ENCODE measurements around the gene BRMS1L. TPM values are rescaled to one million over a fixed set of nuclear protein-coding genes. Genes with fewer than 3 reads are reported as not detected.
"Not testable (repeated sequence)": the region's sequence is repeated elsewhere in the genome, so short reads cannot be mapped to it uniquely, and the experiment has no call there.

The BRMS1L gene
- total and polyA plus RNA-seq, 2 of the 13 experiments (the other 11 are each of a cell fraction or from before 2014, with no cell fraction given), result 21.1 to 23.8 TPM

DNA sequence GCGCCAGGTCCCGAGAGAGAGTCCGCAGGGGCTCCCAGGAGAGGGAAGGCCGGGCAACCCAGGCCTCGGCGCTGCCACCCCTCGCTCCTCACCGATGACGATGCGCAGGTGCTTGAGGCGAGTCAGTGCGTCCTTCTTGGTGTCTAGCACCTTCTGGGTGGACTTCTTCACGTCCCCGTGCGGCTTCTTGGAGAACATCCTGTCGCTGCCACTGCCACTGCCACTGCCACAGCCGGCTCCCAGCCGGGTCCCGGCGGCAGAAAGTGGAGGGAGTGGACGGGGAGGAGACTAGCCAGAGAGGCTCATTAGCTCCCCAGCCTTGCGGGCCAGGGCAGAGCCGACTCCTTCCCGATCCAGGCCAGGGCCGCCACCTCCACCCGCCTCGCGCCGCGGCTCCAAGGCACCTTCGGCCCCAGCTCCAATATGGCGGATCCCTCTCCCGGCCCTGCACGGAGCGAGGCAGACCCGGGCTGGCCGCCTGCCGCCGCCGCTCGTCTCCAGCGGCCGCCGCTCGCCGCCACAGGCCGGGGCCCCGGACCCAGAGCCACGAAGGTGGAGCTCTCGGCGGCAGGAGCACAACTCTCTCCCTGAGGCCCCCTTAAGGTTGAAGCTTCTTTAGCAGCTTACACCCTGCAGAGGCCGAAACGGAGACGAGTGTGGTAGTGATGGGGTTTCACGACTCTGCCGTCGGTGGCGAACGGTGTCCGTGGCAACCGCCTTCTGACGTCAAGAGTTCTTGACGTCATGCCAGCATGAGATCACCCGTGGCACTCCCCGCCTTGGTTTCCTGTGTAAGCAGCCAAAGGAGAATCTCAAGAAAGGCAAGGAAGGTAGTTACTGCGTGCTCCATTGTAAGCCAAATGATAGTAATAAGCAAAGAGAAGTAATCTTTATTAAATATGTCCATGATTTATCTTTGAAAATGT lies 17.2 kb upstream of the BRMS1L start, which contains the start of gene RALGAPA1 (continued):
- TF ChIP-seq, protein P1, sequence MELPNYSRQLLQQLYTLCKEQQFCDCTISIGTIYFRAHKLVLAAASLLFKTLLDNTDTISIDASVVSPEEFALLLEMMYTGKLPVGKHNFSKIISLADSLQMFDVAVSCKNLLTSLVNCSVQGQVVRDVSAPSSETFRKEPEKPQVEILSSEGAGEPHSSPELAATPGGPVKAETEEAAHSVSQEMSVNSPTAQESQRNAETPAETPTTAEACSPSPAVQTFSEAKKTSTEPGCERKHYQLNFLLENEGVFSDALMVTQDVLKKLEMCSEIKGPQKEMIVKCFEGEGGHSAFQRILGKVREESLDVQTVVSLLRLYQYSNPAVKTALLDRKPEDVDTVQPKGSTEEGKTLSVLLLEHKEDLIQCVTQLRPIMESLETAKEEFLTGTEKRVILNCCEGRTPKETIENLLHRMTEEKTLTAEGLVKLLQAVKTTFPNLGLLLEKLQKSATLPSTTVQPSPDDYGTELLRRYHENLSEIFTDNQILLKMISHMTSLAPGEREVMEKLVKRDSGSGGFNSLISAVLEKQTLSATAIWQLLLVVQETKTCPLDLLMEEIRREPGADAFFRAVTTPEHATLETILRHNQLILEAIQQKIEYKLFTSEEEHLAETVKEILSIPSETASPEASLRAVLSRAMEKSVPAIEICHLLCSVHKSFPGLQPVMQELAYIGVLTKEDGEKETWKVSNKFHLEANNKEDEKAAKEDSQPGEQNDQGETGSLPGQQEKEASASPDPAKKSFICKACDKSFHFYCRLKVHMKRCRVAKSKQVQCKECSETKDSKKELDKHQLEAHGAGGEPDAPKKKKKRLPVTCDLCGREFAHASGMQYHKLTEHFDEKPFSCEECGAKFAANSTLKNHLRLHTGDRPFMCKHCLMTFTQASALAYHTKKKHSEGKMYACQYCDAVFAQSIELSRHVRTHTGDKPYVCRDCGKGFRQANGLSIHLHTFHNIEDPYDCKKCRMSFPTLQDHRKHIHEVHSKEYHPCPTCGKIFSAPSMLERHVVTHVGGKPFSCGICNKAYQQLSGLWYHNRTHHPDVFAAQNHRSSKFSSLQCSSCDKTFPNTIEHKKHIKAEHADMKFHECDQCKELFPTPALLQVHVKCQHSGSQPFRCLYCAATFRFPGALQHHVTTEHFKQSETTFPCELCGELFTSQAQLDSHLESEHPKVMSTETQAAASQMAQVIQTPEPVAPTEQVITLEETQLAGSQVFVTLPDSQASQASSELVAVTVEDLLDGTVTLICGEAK (IDR thresholded peaks at IDR 0.05), result not testable (repeated sequence)
- TF ChIP-seq, protein P1 (CRISPR knock-in tag; IDR thresholded peaks at IDR 0.05), result peak; percentile 91
- TF ChIP-seq, protein P2, sequence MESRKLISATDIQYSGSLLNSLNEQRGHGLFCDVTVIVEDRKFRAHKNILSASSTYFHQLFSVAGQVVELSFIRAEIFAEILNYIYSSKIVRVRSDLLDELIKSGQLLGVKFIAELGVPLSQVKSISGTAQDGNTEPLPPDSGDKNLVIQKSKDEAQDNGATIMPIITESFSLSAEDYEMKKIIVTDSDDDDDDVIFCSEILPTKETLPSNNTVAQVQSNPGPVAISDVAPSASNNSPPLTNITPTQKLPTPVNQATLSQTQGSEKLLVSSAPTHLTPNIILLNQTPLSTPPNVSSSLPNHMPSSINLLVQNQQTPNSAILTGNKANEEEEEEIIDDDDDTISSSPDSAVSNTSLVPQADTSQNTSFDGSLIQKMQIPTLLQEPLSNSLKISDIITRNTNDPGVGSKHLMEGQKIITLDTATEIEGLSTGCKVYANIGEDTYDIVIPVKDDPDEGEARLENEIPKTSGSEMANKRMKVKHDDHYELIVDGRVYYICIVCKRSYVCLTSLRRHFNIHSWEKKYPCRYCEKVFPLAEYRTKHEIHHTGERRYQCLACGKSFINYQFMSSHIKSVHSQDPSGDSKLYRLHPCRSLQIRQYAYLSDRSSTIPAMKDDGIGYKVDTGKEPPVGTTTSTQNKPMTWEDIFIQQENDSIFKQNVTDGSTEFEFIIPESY (CRISPR knock-in tag; IDR thresholded peaks at IDR 0.05), result peak; percentile 58; the same call in 1 of the 2 replicates
- TF ChIP-seq NCOA1 (CRISPR knock-in tag; IDR thresholded peaks at IDR 0.05), result peak; percentile 96
- TF ChIP-seq TBX3 (IDR thresholded peaks at IDR 0.05; ENCODE audit: borderline replicate concordance), result peak; percentile 63
- TF ChIP-seq, protein P3, sequence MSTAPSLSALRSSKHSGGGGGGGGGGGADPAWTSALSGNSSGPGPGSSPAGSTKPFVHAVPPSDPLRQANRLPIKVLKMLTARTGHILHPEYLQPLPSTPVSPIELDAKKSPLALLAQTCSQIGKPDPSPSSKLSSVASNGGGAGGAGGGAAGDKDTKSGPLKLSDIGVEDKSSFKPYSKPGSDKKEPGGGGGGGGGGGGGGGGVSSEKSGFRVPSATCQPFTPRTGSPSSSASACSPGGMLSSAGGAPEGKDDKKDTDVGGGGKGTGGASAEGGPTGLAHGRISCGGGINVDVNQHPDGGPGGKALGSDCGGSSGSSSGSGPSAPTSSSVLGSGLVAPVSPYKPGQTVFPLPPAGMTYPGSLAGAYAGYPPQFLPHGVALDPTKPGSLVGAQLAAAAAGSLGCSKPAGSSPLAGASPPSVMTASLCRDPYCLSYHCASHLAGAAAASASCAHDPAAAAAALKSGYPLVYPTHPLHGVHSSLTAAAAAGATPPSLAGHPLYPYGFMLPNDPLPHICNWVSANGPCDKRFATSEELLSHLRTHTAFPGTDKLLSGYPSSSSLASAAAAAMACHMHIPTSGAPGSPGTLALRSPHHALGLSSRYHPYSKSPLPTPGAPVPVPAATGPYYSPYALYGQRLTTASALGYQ (CRISPR knock-in tag; IDR thresholded peaks at IDR 0.05), result peak; percentile 88
- peak; percentile 83 for TF ChIP-seq ZSCAN25 (CRISPR knock-in tag; IDR thresholded peaks at IDR 0.05)
- peak; percentile 93 for TF ChIP-seq RCOR2 (CRISPR knock-in tag; IDR thresholded peaks at IDR 0.05)
- peak; percentile 99 for TF ChIP-seq ZFP90 (CRISPR knock-in tag; IDR thresholded peaks at IDR 0.05; ENCODE audit: borderline replicate concordance)
- 0 out of 2 replicates have a peak, but pooled peaks have one; percentile 71 for TF ChIP-seq U2AF2 (IDR thresholded peaks at IDR 0.05; ENCODE audit: low read depth, low read length)
- peak; percentile 89 for TF ChIP-seq YY1 (IDR thresholded peaks at IDR 0.05; ENCODE audit: insufficient read depth, insufficient replicate concordance, low read depth, low read length)
- TF ChIP-seq THAP11 (CRISPR knock-in tag; IDR thresholded peaks at IDR 0.05), result peak; percentile 87
- TF ChIP-seq, protein P4, sequence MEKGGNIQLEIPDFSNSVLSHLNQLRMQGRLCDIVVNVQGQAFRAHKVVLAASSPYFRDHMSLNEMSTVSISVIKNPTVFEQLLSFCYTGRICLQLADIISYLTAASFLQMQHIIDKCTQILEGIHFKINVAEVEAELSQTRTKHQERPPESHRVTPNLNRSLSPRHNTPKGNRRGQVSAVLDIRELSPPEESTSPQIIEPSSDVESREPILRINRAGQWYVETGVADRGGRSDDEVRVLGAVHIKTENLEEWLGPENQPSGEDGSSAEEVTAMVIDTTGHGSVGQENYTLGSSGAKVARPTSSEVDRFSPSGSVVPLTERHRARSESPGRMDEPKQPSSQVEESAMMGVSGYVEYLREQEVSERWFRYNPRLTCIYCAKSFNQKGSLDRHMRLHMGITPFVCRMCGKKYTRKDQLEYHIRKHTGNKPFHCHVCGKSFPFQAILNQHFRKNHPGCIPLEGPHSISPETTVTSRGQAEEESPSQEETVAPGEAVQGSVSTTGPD (CRISPR knock-in tag; IDR thresholded peaks at IDR 0.05), result peak; percentile 27; the same call in 1 of the 2 replicates

All from HepG2 (cell line).